Measurements from ENCODE around the gene CNTNAP5. TPM values are rescaled to one million over a fixed set of nuclear protein-coding genes. Genes with fewer than 3 reads are reported as not detected.

The CNTNAP5 gene
- total and polyA plus RNA-seq, 2 of the 13 experiments (the other 11 are each of a cell fraction or from before 2014, with no cell fraction given): not detected

DNA sequence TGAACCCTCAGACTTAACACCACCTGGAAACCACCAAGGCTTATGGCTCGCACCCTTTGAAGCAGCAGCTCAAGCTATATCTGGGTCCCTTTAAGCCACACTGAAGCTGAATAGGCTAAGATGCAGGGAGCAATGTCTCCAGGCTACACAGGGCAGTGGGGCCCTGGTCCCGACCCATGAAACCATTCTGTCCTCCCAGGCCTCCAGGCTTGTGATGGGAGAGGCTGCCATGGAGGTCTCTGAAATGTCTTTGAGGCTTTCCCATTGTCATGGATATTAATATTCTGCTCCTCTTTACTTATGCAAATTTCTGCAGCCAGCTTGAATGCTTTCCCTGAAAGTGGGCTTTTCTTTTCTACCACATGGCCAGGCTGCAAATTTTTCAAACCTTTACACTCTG is 608.7 kb downstream of the CNTNAP5 start:
- no peak for TF ChIP-seq ZNF44 (CRISPR knock-in tag; IDR thresholded peaks at IDR 0.05)
- CTCF ChIA-PET (ENCODE audit: low intra/inter-chr PET ratio, low total read pairs): no interaction called here
- POLR2A ChIA-PET: no interaction called here
- Histone ChIP-seq H3K9me3 (ENCODE audit: low read length) (peaks cover 24% of the 10 kb centered on the region), H3K4me2 (ENCODE audit: low read depth, low read length) (no peak overlapping the region), H4K20me1 (ENCODE audit: insufficient read depth, low read length) (no peaks in the 10 kb centered on the region), H3K36me3 (replicated peaks in 1 of 2; ENCODE audit: control insufficient read depth in 1 of 2, insufficient read depth in 2 of 2, low read length in 2 of 2) (no peaks in the 10 kb centered on the region), H3K4me3 (replicated peaks in 1 of 3; ENCODE audit: insufficient read depth in 1 of 3, low read depth in 2 of 3, low read length in 3 of 3) (no peak overlapping the region), H3K27ac (ENCODE audit: extremely low read length, insufficient read depth, low read length) (no peak overlapping the region), H3K79me2 (ENCODE audit: insufficient read depth, low read length) (no peaks in the 10 kb centered on the region), H3K4me1 (ENCODE audit: insufficient read depth, low read length) (no peaks in the 10 kb centered on the region), H3K9ac (ENCODE audit: insufficient read depth, low read depth, low read length) (no peak overlapping the region), H2AFZ (ENCODE audit: low read length) (no peak overlapping the region), H3K27me3 (ENCODE audit: control insufficient read depth in 1 of 2, insufficient read depth in 2 of 2, low read length in 2 of 2) (peaks cover 0 to 2% of the 10 kb centered on the region in 2 experiments; a peak in 1 of 5 replicates)
- intact Hi-C loops (cut with micrococcal nuclease; ENCODE audit: unreplicated experiment): no loop called here
- 0% methylated on average over 2 of the region's 2 CpGs for WGBS (ENCODE audit: low lambda C conversion rate)
- no peak for DNase-seq (ENCODE audit: low spot score)
- no peak for ATAC-seq
- FAIRE-seq: no peak
- in situ Hi-C loops (cut with HindIII; ENCODE audit: extremely low pct_ligation_motif_present, low pct_unique_long_range_greater_than_20kb): no loop called here
- BruUV-seq (replicated peaks): no TSS peak

DNA sequence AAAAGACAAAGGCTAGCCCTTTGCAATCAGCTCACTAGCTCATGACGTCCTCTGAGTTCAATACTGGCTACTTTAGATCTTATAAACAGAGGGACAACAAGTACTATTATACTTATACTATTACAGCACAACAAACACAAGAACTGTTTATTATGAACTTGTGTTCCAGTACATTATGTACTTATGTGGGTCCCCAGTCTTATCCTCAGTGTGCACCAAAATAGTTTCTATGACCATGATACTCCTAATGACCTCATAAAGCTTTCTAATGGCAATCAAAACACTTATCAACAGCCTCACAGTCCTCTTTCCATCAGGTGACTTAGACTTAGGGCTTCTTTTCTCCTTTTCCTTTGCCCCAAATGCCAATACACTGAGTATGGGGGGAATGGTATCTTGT is 614.4 kb downstream of the CNTNAP5 start:
- H3K9me3 ChIP-seq (ENCODE audit: low read length): peaks cover 5% of the 10 kb centered on the region; the same call in 1 of the 2 replicates
- in situ Hi-C loops (cut with HindIII; ENCODE audit: extremely low pct_ligation_motif_present, low pct_unique_long_range_greater_than_20kb): no loop called here
- no peaks in the 10 kb centered on the region for H3K36me3 ChIP-seq (replicated peaks in 1 of 2; ENCODE audit: control insufficient read depth in 1 of 2, insufficient read depth in 2 of 2, low read length in 2 of 2)
- H3K4me2 ChIP-seq (ENCODE audit: low read depth, low read length): no peak overlapping the region
- ChIA-PET CTCF (ENCODE audit: low intra/inter-chr PET ratio, low total read pairs) (no interaction called here), POLR2A (no interaction called here)
- H3K4me3 ChIP-seq (replicated peaks in 1 of 3; ENCODE audit: insufficient read depth in 1 of 3, low read depth in 2 of 3, low read length in 3 of 3): no peak overlapping the region
- H3K79me2 ChIP-seq (ENCODE audit: insufficient read depth, low read length): no peaks in the 10 kb centered on the region
- intact Hi-C loops (cut with micrococcal nuclease; ENCODE audit: unreplicated experiment): no loop called here
- whole genome bisulfite sequencing (ENCODE audit: low lambda C conversion rate): 0% methylated on average over 1 of the region's 1 CpG
- FAIRE-seq: no peak
- H3K4me1 ChIP-seq (ENCODE audit: insufficient read depth, low read length): no peaks in the 10 kb centered on the region
- no peaks in the 10 kb centered on the region for H4K20me1 ChIP-seq (ENCODE audit: insufficient read depth, low read length)
- no peak for ATAC-seq
- BruUV-seq (replicated peaks): no TSS peak
- no peak for DNase-seq (ENCODE audit: low spot score)
- no peak overlapping the region for H3K9ac ChIP-seq (ENCODE audit: insufficient read depth, low read depth, low read length)
- peaks cover 0 to 6% of the 10 kb centered on the region in 2 experiments; a peak in 1 of 5 replicates for H3K27me3 ChIP-seq (ENCODE audit: control insufficient read depth in 1 of 2, insufficient read depth in 2 of 2, low read length in 2 of 2)
- no peak overlapping the region for H3K27ac ChIP-seq (ENCODE audit: extremely low read length, insufficient read depth, low read length)
- H2AFZ ChIP-seq (ENCODE audit: low read length): no peak overlapping the region
- TF ChIP-seq NPAS2 (CRISPR knock-in tag; IDR thresholded peaks at IDR 0.05; ENCODE audit: borderline replicate concordance) (no peak), XBP1 (CRISPR knock-in tag; IDR thresholded peaks at IDR 0.05) (no peak), ASH2L (IDR thresholded peaks at IDR 0.05; ENCODE audit: insufficient read length, low read depth, low read length) (no peak), ZNF142 (CRISPR knock-in tag; IDR thresholded peaks at IDR 0.05) (no peak), RAD51 (IDR thresholded peaks at IDR 0.05; ENCODE audit: borderline replicate concordance) (no peak), PAF1 (CRISPR knock-in tag; IDR thresholded peaks at IDR 0.05) (no peak), RFXANK (CRISPR knock-in tag; IDR thresholded peaks at IDR 0.05) (no peak), ZBTB42 (CRISPR knock-in tag; IDR thresholded peaks at IDR 0.05) (no peak), SALL1 (CRISPR knock-in tag; IDR thresholded peaks at IDR 0.05) (no peak), KLF13 (CRISPR knock-in tag; IDR thresholded peaks at IDR 0.05) (no peak), SP1 (IDR thresholded peaks at IDR 0.05) (no peak), SP1 (CRISPR knock-in tag; IDR thresholded peaks at IDR 0.05) (no peak), ZNF607 (CRISPR knock-in tag; IDR thresholded peaks at IDR 0.05; ENCODE audit: borderline replicate concordance) (no peak)
